K562 (cell line): ENCODE measurements around the gene AMBRA1. TPM values are rescaled to one million over a fixed set of nuclear protein-coding genes. Genes with fewer than 3 reads are reported as not detected.

ENCODE experiments used
- BCLAF1 ChIP-seq, 2 experiments: fragments of 450-650 bp in 1 of 2; IDR thresholded peaks; 2 replicates each; pipeline ENCODE4 v1.6.1; 2011 to 2017; ENCODE audit warnings: low read depth in 2 of 2, antibody characterized with exemption in 1 of 2, borderline replicate concordance in 1 of 2, low read length in 1 of 2, mild to moderate bottlenecking in 1 of 2, mixed read lengths in 1 of 2; ENCODE audit not compliant: control insufficient read depth in 1 of 2
- BMI1 ChIP-seq: fragments of 150-350 bp; IDR thresholded peaks from 2 replicates; pipeline ENCODE4 v1.6.1; 2014; ENCODE audit warnings: low read length
- CHD1 ChIP-seq: fragments of 200-600 bp; sonication (generic); IDR thresholded peaks from one replicate; pipeline ENCODE4 v1.6.1; 2012; ENCODE audit warnings: mild to moderate bottlenecking, moderate library complexity, low read length, inconsistent platforms
- COPS2 ChIP-seq: fragments of 450-650 bp; conservative IDR thresholded peaks from 2 replicates; pipeline ENCODE4 v1.6.1; 2016; ENCODE audit warnings: mild to moderate bottlenecking, moderate library complexity
- CUX1 ChIP-seq: fragments of 200-800 bp; sonication (Bioruptor generic); IDR thresholded peaks from 2 replicates; pipeline ENCODE4 v1.6.1; 2016; ENCODE audit warnings: missing genetic modification characterization, missing compliant biosample characterization
- E2F8 ChIP-seq: fragments of 450-650 bp; IDR thresholded peaks from 2 replicates; pipeline ENCODE4 v1.7.1; 2018; ENCODE audit warnings: mild to moderate bottlenecking, low read depth; ENCODE audit not compliant: partially characterized antibody
- FOXJ2 ChIP-seq: fragments of 200-800 bp; sonication (Bioruptor generic); IDR thresholded peaks from 2 replicates; pipeline ENCODE4 v1.6.1; 2016; ENCODE audit warnings: missing genetic modification characterization, missing compliant biosample characterization
- GTF2F1 ChIP-seq: IDR thresholded peaks from 2 replicates; pipeline ENCODE4 v1.6.1; 2011; ENCODE audit warnings: low read depth, low read length, improper control_type of control experiment
- KLF13 ChIP-seq: fragments of 450-650 bp; IDR thresholded peaks from 2 replicates; pipeline ENCODE4 v1.6.1; 2016; ENCODE audit warnings: missing genetic modification characterization, low read depth, mild to moderate bottlenecking, missing compliant biosample characterization, moderate library complexity, borderline replicate concordance
- MCM3 ChIP-seq: fragments of 450-650 bp; IDR thresholded peaks from 2 replicates; pipeline ENCODE4 v1.6.1; 2016
- MYNN ChIP-seq, 2 experiments: sonication (generic); formaldehyde crosslinking in 1 of 2; IDR thresholded peaks; 2 replicates each; pipeline versions ENCODE4 v1.5.0 to v1.6.1; 2016 to 2020; ENCODE audit warnings: antibody characterized with exemption in 1 of 2, missing genetic modification reagents in 1 of 2
- NCOA4 ChIP-seq: fragments of 450-650 bp; IDR thresholded peaks from 2 replicates; pipeline ENCODE4 v1.6.1; 2018; ENCODE audit warnings: mild to moderate bottlenecking; ENCODE audit not compliant: partially characterized antibody
- NR4A1 ChIP-seq, 2 experiments: fragments of 250-450 bp in 1 of 2; fragments of 450-650 bp in 1 of 2; sonication (Bioruptor Pico) in 1 of 2; IDR thresholded peaks; 2 replicates each; pipeline versions ENCODE4 v1.4.0 to v1.6.1; 2016 to 2020; ENCODE audit warnings: mild to moderate bottlenecking in 2 of 2, missing compliant biosample characterization in 1 of 2, missing genetic modification characterization in 1 of 2, moderate library complexity in 1 of 2
- ZBTB7A ChIP-seq: IDR thresholded peaks from 2 replicates; pipeline ENCODE4 v1.6.1; 2011; ENCODE audit warnings: low read depth, mild to moderate bottlenecking, low read length, moderate library complexity, borderline replicate concordance; ENCODE audit not compliant: control insufficient read depth
- ZNF583 ChIP-seq: fragments of 250-450 bp; sonication (Bioruptor Pico); IDR thresholded peaks from 2 replicates; pipeline ENCODE4 v1.4.0; 2020
- ZNF778 ChIP-seq: fragments of 450-650 bp; formaldehyde crosslinking; IDR thresholded peaks from 2 replicates; pipeline ENCODE4 v1.4.0; 2020; ENCODE audit warnings: mild to moderate bottlenecking, moderate library complexity
- polyA plus RNA-seq, 8 experiments: library from polyadenylated mRNA; depleted of rRNA in 4 of 8; stranded (reverse) in 5 of 8; unstranded in 3 of 8; fragments of >200 nt; fragmentation: Nextera tagmentation in 2 of 8; fragmentation: Illumina TruSeq in 1 of 8; extraction: Ambion mirVana in 2 of 8; extraction: Trizol in 1 of 8; gene quantifications; 2 replicates each; pipeline versions ENCODE4 v1.2.1 to v1.2.3, GENCODE V29; 2011 to 2014; ENCODE audit warnings: inconsistent platforms in 1 of 8, missing spikeins in 1 of 8
- total RNA-seq, 7 experiments: library from RNA; depleted of rRNA in 6 of 7; stranded (reverse); fragments of >200 nt in 6 of 7; fragmentation: Illumina TruSeq in 2 of 7; extraction: Trizol in 2 of 7; gene quantifications; 2 replicates each; pipeline versions ENCODE4 v1.2.1 to v1.2.3, GENCODE V29; 2011 to 2021; ENCODE audit warnings: low replicate concordance in 1 of 7

Gene AMBRA1
- total and polyA plus RNA-seq, 9 of the 15 experiments (the other 6 are each of a cell fraction or from before 2014, with no cell fraction given), result 0.15 to 24.5 (median 13.0) TPM

- TF ChIP-seq BCLAF1 (IDR thresholded peaks at IDR 0.05; ENCODE audit: borderline replicate concordance in 1 of 2, control insufficient read depth in 1 of 2, low read depth in 2 of 2, low read length in 1 of 2) (no peak), GTF2F1 (no peak), CUX1 (CRISPR knock-in tag) (no peak), ZNF583 (CRISPR knock-in tag) (no peak), E2F8 (no peak), CHD1 (no peak), MCM3 (no peak), ZBTB7A (no peak), KLF13 (no peak), BMI1 (no peak), COPS2 (no peak), NCOA4 (no peak), FOXJ2 (no peak), MYNN (IDR thresholded peaks at IDR 0.05) (peak; percentile 76; the same call in 1 of the 2 replicates), MYNN (CRISPR knock-in tag; IDR thresholded peaks at IDR 0.05) (no peak), NR4A1 (CRISPR knock-in tag; IDR thresholded peaks at IDR 0.05) (no peak), NR4A1 (tag; IDR thresholded peaks at IDR 0.05) (no peak), ZNF778 (CRISPR knock-in tag) (no peak)
Measured at GRCh38 chr11:46597609-46598219, 3.9 kb upstream of the AMBRA1 start (continued).
